ENCODE data around the gene PLXNB3.
A peak's percentile ranks its signal among the peaks of the same experiment; 100 is the strongest.

PLXNB3 gene

GRCh38 chrX:153763989-153764755 is at the start of gene PLXNB3:
Gene PLXNB3 (plus strand): TSS chrX:153764249. CDS start chrX:153765536, 1,287 bp downstream.
- ATAC-seq (replicated peaks; ENCODE audit: extremely low read depth, poor library complexity, severe bottlenecking) (peak; percentile 73), DNase-seq (ENCODE audit: low spot score in 2 of 2) (peak; percentile 44 to 54)
- peaks cover 19% of the 10 kb centered on the region for H3K4me1 Mint-ChIP-seq
- H3K27me3 Mint-ChIP-seq = no peaks in the 10 kb centered on the region
- H3K36me3 Mint-ChIP-seq (ENCODE audit: insufficient read depth) = no peaks in the 10 kb centered on the region
- H3K4me3 Mint-ChIP-seq = no peak within 1 kb of the TSS
- H3K27ac Mint-ChIP-seq (ENCODE audit: low read depth) = no peak within 1 kb of the TSS
- H3K9me3 Mint-ChIP-seq = no peaks in the 10 kb centered on the region

- H3K4me1 Mint-ChIP-seq = peaks cover 9% of the 10 kb centered on the region
- no peaks in the 10 kb centered on the region for H3K9me3 Mint-ChIP-seq
- H3K36me3 Mint-ChIP-seq (ENCODE audit: insufficient read depth) = peaks cover 43% of the 10 kb centered on the region
- ATAC-seq (replicated peaks; ENCODE audit: extremely low read depth, poor library complexity, severe bottlenecking) (no peak), DNase-seq (ENCODE audit: low spot score in 2 of 2) (no peak)
- H3K4me3 Mint-ChIP-seq = no peak overlapping the region
- no peak overlapping the region for H3K27ac Mint-ChIP-seq (ENCODE audit: low read depth)
- H3K27me3 Mint-ChIP-seq = no peaks in the 10 kb centered on the region
These were observed 49.8 kb upstream of the PLXNB3 start for GRCh38 chrX:153714256-153714655.

GRCh38 chrX:153717445-153717844 is 46.6 kb upstream of the PLXNB3 start:
- Mint-ChIP-seq H3K27me3 (no peaks in the 10 kb centered on the region), H3K36me3 (ENCODE audit: insufficient read depth) (peaks cover 46% of the 10 kb centered on the region), H3K27ac (ENCODE audit: low read depth) (no peak overlapping the region), H3K4me3 (no peak overlapping the region), H3K4me1 (peaks cover 17% of the 10 kb centered on the region), H3K9me3 (no peaks in the 10 kb centered on the region)
- DNase-seq (ENCODE audit: low spot score in 2 of 2) = no peak
- ATAC-seq (replicated peaks; ENCODE audit: extremely low read depth, poor library complexity, severe bottlenecking) = no peak

GRCh38 chrX:153719238-153719637 is 44.8 kb upstream of the PLXNB3 start:
- no peak overlapping the region for H3K27ac Mint-ChIP-seq (ENCODE audit: low read depth)
- DNase-seq (ENCODE audit: low spot score in 2 of 2) (no peak), ATAC-seq (replicated peaks; ENCODE audit: extremely low read depth, poor library complexity, severe bottlenecking) (no peak)
- H3K4me3 Mint-ChIP-seq = no peak overlapping the region
- no peaks in the 10 kb centered on the region for H3K9me3 Mint-ChIP-seq
- H3K27me3 Mint-ChIP-seq = no peaks in the 10 kb centered on the region
- H3K36me3 Mint-ChIP-seq (ENCODE audit: insufficient read depth) = peaks cover 40% of the 10 kb centered on the region
- H3K4me1 Mint-ChIP-seq = peaks cover 18% of the 10 kb centered on the region

- no peak for ATAC-seq (replicated peaks; ENCODE audit: extremely low read depth, poor library complexity, severe bottlenecking)
- Mint-ChIP-seq H3K4me1 (peaks cover 18% of the 10 kb centered on the region), H3K9me3 (no peaks in the 10 kb centered on the region), H3K27me3 (no peaks in the 10 kb centered on the region), H3K27ac (ENCODE audit: low read depth) (no peak overlapping the region), H3K36me3 (ENCODE audit: insufficient read depth) (peaks cover 41% of the 10 kb centered on the region), H3K4me3 (no peak overlapping the region)
- DNase-seq (ENCODE audit: low spot score in 2 of 2) = no peak
These were observed 44.3 kb upstream of the PLXNB3 start for GRCh38 chrX:153719701-153720100.

- Mint-ChIP-seq H3K4me1 (peaks cover 18% of the 10 kb centered on the region), H3K36me3 (ENCODE audit: insufficient read depth) (peaks cover 37% of the 10 kb centered on the region), H3K27me3 (no peaks in the 10 kb centered on the region), H3K4me3 (peak overlapping the region; percentile 80), H3K27ac (ENCODE audit: low read depth) (peak overlapping the region; percentile 51), H3K9me3 (no peaks in the 10 kb centered on the region)
- DNase-seq (ENCODE audit: low spot score in 2 of 2) (no peak), ATAC-seq (replicated peaks; ENCODE audit: extremely low read depth, poor library complexity, severe bottlenecking) (no peak)
These were observed 41.2 kb upstream of the PLXNB3 start for GRCh38 chrX:153722704-153723350.

GRCh38 chrX:153723351-153724251 is 40.4 kb upstream of the PLXNB3 start:
- Mint-ChIP-seq H3K9me3 (no peaks in the 10 kb centered on the region), H3K27ac (ENCODE audit: low read depth) (peak overlapping the region; percentile 51), H3K27me3 (no peaks in the 10 kb centered on the region), H3K4me1 (peaks cover 17% of the 10 kb centered on the region), H3K36me3 (ENCODE audit: insufficient read depth) (peaks cover 29% of the 10 kb centered on the region), H3K4me3 (peak overlapping the region; percentile 80)
- DNase-seq (ENCODE audit: low spot score in 2 of 2) = peak in 1 of 2 donors; percentile 33
- ATAC-seq (replicated peaks; ENCODE audit: extremely low read depth, poor library complexity, severe bottlenecking) = peak; percentile 31

GRCh38 chrX:153724252-153725038 is 39.6 kb upstream of the PLXNB3 start, which contains the start of the genes ABCD1 and BCAP31:
Gene ABCD1 (plus strand): TSS chrX:153724856. CDS start chrX:153725267, 411 bp downstream.
Gene BCAP31 (minus strand): TSS chrX:153724387. CDS start chrX:153723244, 1,143 bp downstream.
- Mint-ChIP-seq H3K4me1 (peaks cover 13% of the 10 kb centered on the region), H3K4me3 (peak within 1 kb of the TSS; percentile 80), H3K27me3 (no peaks in the 10 kb centered on the region), H3K27ac (ENCODE audit: low read depth) (peak within 1 kb of the TSS; percentile 78), H3K9me3 (no peaks in the 10 kb centered on the region), H3K36me3 (ENCODE audit: insufficient read depth) (peaks cover 21% of the 10 kb centered on the region)
- peak; percentile 73 for ATAC-seq (replicated peaks; ENCODE audit: extremely low read depth, poor library complexity, severe bottlenecking)
- peak; percentile 79 to 85 for DNase-seq (ENCODE audit: low spot score in 2 of 2)

- H3K4me3 Mint-ChIP-seq = peak overlapping the region; percentile 80
- H3K4me1 Mint-ChIP-seq = peaks cover 13% of the 10 kb centered on the region
- DNase-seq (ENCODE audit: low spot score in 2 of 2) = no peak
- no peak for ATAC-seq (replicated peaks; ENCODE audit: extremely low read depth, poor library complexity, severe bottlenecking)
- H3K27me3 Mint-ChIP-seq = no peaks in the 10 kb centered on the region
- H3K9me3 Mint-ChIP-seq = no peaks in the 10 kb centered on the region
- peak overlapping the region; percentile 78 for H3K27ac Mint-ChIP-seq (ENCODE audit: low read depth)
- H3K36me3 Mint-ChIP-seq (ENCODE audit: insufficient read depth) = peaks cover 18% of the 10 kb centered on the region
These were observed 38.8 kb upstream of the PLXNB3 start for GRCh38 chrX:153725039-153725831.

GRCh38 chrX:153725832-153726285 is 38.2 kb upstream of the PLXNB3 start:
- ATAC-seq (replicated peaks; ENCODE audit: extremely low read depth, poor library complexity, severe bottlenecking) (no peak), DNase-seq (ENCODE audit: low spot score in 2 of 2) (no peak)
- Mint-ChIP-seq H3K9me3 (no peaks in the 10 kb centered on the region), H3K36me3 (ENCODE audit: insufficient read depth) (peaks cover 14% of the 10 kb centered on the region), H3K27ac (ENCODE audit: low read depth) (peak overlapping the region; percentile 78), H3K4me1 (peaks cover 13% of the 10 kb centered on the region), H3K27me3 (no peaks in the 10 kb centered on the region), H3K4me3 (peak overlapping the region; percentile 40)

Data from central memory CD8-positive, alpha-beta T cell (primary cell).